K562 (cell line): ENCODE measurements around the gene NRN1L. TPM values are rescaled to one million over a fixed set of nuclear protein-coding genes. Genes with fewer than 3 reads are reported as not detected.

ENCODE experiments used
- CBX8 ChIP-seq: fragments of 200-600 bp; sonication (generic); IDR thresholded peaks from 2 replicates; pipeline ENCODE4 v1.6.1; 2012; ENCODE audit warnings: borderline replicate concordance, mixed run types, low read depth, mild to moderate bottlenecking, moderate library complexity, mixed read lengths, low read length, control low read depth, inconsistent platforms; ENCODE audit not compliant: poor library complexity, severe bottlenecking; ENCODE audit errors: extremely low read depth
- EGR1 ChIP-seq: fragments of 450-650 bp; conservative IDR thresholded peaks from 2 replicates; pipeline ENCODE4 v1.6.1; 2017; ENCODE audit warnings: mild to moderate bottlenecking
- FIP1L1 ChIP-seq: fragments of 200-400 bp; formaldehyde crosslinking; IDR thresholded peaks from 2 replicates; pipeline ENCODE4 v1.6.1; 2018; ENCODE audit warnings: mild to moderate bottlenecking, low read depth, low read length; ENCODE audit not compliant: poor library complexity, severe bottlenecking
- MYBL2 ChIP-seq, 2 experiments: fragments of 450-650 bp in 1 of 2; sonication (generic) in 1 of 2; formaldehyde crosslinking in 1 of 2; IDR thresholded peaks; 2 replicates each; pipeline versions ENCODE4 v1.6.1 to v1.8.1; 2017 to 2022; ENCODE audit warnings: borderline replicate concordance in 1 of 2, inconsistent platforms in 1 of 2, low read depth in 1 of 2, mild to moderate bottlenecking in 1 of 2, missing genetic modification reagents in 1 of 2, moderate library complexity in 1 of 2
- NFRKB ChIP-seq: fragments of 450-650 bp; IDR thresholded peaks from 2 replicates; pipeline ENCODE4 v1.6.1; 2016; ENCODE audit warnings: low read depth
- NRF1 ChIP-seq, 2 experiments: fragments of 450-650 bp; IDR thresholded peaks in 1 of 2; conservative IDR thresholded peaks in 1 of 2; 2 replicates each; pipeline ENCODE4 v1.6.1; 2014; ENCODE audit warnings: mild to moderate bottlenecking in 2 of 2
- NUFIP1 ChIP-seq: fragments of 450-650 bp; IDR thresholded peaks from 2 replicates; pipeline ENCODE4 v1.6.1; 2018; ENCODE audit not compliant: partially characterized antibody
- POLR2G ChIP-seq: fragments of 200-400 bp; formaldehyde crosslinking; IDR thresholded peaks from 2 replicates; pipeline ENCODE4 v1.6.1; 2017; ENCODE audit warnings: low read depth, mild to moderate bottlenecking, antibody characterized with exemption, low read length, moderate library complexity
- PTBP1 ChIP-seq: fragments of 200-400 bp; formaldehyde crosslinking; IDR thresholded peaks from 2 replicates; pipeline ENCODE4 v1.6.1; 2017; ENCODE audit warnings: low read depth, low read length
- TCFL5 ChIP-seq: fragments of 250-450 bp; sonication (Bioruptor Pico); conservative IDR thresholded peaks from 2 replicates; pipeline ENCODE4 v1.6.1; 2021; ENCODE audit warnings: mild to moderate bottlenecking, moderate library complexity, matching md5 sums
- YBX1 ChIP-seq: fragments of 450-650 bp; IDR thresholded peaks from 2 replicates; pipeline ENCODE4 v1.7.1; 2016; ENCODE audit warnings: mild to moderate bottlenecking
- ZBTB17 ChIP-seq: fragments of 450-650 bp; formaldehyde crosslinking; IDR thresholded peaks from 2 replicates; pipeline ENCODE4 v1.4.0; 2020; ENCODE audit warnings: mild to moderate bottlenecking
- ZNF263 ChIP-seq: sonication (generic); formaldehyde crosslinking; IDR thresholded peaks from 2 replicates; pipeline ENCODE4 v1.8.0; 2022; ENCODE audit warnings: mild to moderate bottlenecking, missing genetic modification reagents, borderline replicate concordance
- ZNF583 ChIP-seq: fragments of 250-450 bp; sonication (Bioruptor Pico); IDR thresholded peaks from 2 replicates; pipeline ENCODE4 v1.4.0; 2020
- ZNF764 ChIP-seq: fragments of 250-450 bp; sonication (Bioruptor Pico); IDR thresholded peaks from 2 replicates; pipeline ENCODE4 v1.4.0; 2020; ENCODE audit warnings: low read depth, mild to moderate bottlenecking, moderate library complexity
- polyA plus RNA-seq, 8 experiments: library from polyadenylated mRNA; depleted of rRNA in 4 of 8; stranded (reverse) in 5 of 8; unstranded in 3 of 8; fragments of >200 nt; fragmentation: Nextera tagmentation in 2 of 8; fragmentation: Illumina TruSeq in 1 of 8; extraction: Ambion mirVana in 2 of 8; extraction: Trizol in 1 of 8; gene quantifications; 2 replicates each; pipeline versions ENCODE4 v1.2.1 to v1.2.3, GENCODE V29; 2011 to 2014; ENCODE audit warnings: inconsistent platforms in 1 of 8, missing spikeins in 1 of 8
- total RNA-seq, 7 experiments: library from RNA; depleted of rRNA in 6 of 7; stranded (reverse); fragments of >200 nt in 6 of 7; fragmentation: Illumina TruSeq in 2 of 7; extraction: Trizol in 2 of 7; gene quantifications; 2 replicates each; pipeline versions ENCODE4 v1.2.1 to v1.2.3, GENCODE V29; 2011 to 2021; ENCODE audit warnings: low replicate concordance in 1 of 7
- TF ChIP-seq, protein P1 (sequence below): fragments of 450-650 bp; IDR thresholded peaks from 2 replicates; pipeline ENCODE4 v1.6.1; 2016; ENCODE audit warnings: low read depth, mild to moderate bottlenecking, moderate library complexity
- TF ChIP-seq, protein P2 (sequence below): sonication (generic); IDR thresholded peaks from 2 replicates; pipeline ENCODE4 v1.6.1; 2016
- TF ChIP-seq, protein P3 (sequence below), 2 experiments: fragments of 450-650 bp; conservative IDR thresholded peaks; 2 replicates each; pipeline ENCODE4 v1.6.1; 2017; ENCODE audit warnings: mild to moderate bottlenecking in 2 of 2, moderate library complexity in 2 of 2
- TF ChIP-seq, protein P4 (sequence below): fragments of 450-650 bp; IDR thresholded peaks from 2 replicates; pipeline ENCODE4 v1.6.1; 2016; ENCODE audit warnings: missing biosample characterization, missing genetic modification characterization
- TF ChIP-seq, protein P5 (sequence below), 2 experiments: IDR thresholded peaks in 1 of 2; conservative IDR thresholded peaks in 1 of 2; 2 replicates each; pipeline ENCODE4 v1.6.1; 2016; ENCODE audit warnings: low read depth in 2 of 2, mild to moderate bottlenecking in 1 of 2, missing compliant biosample characterization in 1 of 2, missing genetic modification characterization in 1 of 2, moderate library complexity in 1 of 2

NRN1L gene
- total and polyA plus RNA-seq, 9 of the 15 experiments (the other 6 are each of a cell fraction or from before 2014, with no cell fraction given): 0.22 to 0.86 (median 0.61) TPM; not detected in 5

DNA sequence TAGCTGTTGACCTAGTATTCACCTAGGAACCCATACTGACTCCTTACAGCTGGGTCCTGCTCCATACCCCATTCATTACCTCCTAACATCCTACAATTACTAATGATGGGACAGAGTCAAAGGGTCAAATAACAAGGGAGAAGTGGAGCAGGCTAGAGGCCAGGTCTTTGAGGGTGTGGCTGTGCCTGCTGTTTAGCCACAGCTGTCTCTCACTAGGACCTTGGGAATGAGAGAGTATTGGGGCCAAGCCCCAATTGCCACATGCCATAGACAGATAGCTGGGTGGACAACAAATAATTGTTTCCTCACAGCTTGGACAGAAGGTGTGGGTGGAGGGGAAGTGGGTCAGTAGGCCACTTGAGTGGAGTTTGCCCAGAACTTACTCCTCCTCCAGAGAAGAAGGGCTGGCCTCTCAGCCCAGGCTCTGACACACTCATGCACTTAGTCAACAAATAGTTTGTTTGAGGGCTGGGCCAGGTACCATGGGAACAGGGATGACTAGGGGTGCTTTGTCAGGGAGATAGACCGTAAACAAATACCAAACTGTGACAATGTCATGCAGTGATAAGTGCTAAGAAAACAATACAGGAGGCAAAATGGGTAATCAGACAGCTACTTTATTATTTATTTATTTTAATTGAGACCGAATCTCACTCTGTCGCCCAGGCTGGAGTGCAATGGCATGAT lies 27.0 kb upstream of the NRN1L start (continued):
- TF ChIP-seq, protein P1, sequence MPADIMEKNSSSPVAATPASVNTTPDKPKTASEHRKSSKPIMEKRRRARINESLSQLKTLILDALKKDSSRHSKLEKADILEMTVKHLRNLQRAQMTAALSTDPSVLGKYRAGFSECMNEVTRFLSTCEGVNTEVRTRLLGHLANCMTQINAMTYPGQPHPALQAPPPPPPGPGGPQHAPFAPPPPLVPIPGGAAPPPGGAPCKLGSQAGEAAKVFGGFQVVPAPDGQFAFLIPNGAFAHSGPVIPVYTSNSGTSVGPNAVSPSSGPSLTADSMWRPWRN: no peak
- TF ChIP-seq EGR1: peak; percentile 84
- TF ChIP-seq ZBTB17 (CRISPR knock-in tag): no peak
- TF ChIP-seq NFRKB: no peak
- TF ChIP-seq ZNF764 (CRISPR knock-in tag): no peak
- TF ChIP-seq NRF1 (conservative IDR thresholded peaks at IDR 0.05 in 1 of 2, IDR thresholded peaks at IDR 0.05 in 1 of 2): peak; percentile 55 to 64
- TF ChIP-seq, protein P2, sequence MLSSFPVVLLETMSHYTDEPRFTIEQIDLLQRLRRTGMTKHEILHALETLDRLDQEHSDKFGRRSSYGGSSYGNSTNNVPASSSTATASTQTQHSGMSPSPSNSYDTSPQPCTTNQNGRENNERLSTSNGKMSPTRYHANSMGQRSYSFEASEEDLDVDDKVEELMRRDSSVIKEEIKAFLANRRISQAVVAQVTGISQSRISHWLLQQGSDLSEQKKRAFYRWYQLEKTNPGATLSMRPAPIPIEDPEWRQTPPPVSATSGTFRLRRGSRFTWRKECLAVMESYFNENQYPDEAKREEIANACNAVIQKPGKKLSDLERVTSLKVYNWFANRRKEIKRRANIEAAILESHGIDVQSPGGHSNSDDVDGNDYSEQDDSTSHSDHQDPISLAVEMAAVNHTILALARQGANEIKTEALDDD: peak; percentile 49; the same call in 1 of the 2 replicates
- no peak for TF ChIP-seq ZNF583 (CRISPR knock-in tag)
- no peak for TF ChIP-seq FIP1L1
- TF ChIP-seq POLR2G: no peak
- no peak for TF ChIP-seq MYBL2 (IDR thresholded peaks at IDR 0.05; ENCODE audit: low read depth)
- TF ChIP-seq MYBL2 (CRISPR knock-in tag; IDR thresholded peaks at IDR 0.05; ENCODE audit: borderline replicate concordance): no peak
- TF ChIP-seq PTBP1: no peak
- TF ChIP-seq YBX1: no peak
- TF ChIP-seq, protein P3, sequence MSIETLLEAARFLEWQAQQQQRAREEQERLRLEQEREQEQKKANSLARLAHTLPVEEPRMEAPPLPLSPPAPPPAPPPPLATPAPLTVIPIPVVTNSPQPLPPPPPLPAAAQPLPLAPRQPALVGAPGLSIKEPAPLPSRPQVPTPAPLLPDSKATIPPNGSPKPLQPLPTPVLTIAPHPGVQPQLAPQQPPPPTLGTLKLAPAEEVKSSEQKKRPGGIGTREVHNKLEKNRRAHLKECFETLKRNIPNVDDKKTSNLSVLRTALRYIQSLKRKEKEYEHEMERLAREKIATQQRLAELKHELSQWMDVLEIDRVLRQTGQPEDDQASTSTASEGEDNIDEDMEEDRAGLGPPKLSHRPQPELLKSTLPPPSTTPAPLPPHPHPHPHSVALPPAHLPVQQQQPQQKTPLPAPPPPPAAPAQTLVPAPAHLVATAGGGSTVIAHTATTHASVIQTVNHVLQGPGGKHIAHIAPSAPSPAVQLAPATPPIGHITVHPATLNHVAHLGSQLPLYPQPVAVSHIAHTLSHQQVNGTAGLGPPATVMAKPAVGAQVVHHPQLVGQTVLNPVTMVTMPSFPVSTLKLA (conservative IDR thresholded peaks at IDR 0.05): peak in 1 of 2 experiments; percentile 70; a peak in 2 of 4 replicates
- TF ChIP-seq, protein P4, sequence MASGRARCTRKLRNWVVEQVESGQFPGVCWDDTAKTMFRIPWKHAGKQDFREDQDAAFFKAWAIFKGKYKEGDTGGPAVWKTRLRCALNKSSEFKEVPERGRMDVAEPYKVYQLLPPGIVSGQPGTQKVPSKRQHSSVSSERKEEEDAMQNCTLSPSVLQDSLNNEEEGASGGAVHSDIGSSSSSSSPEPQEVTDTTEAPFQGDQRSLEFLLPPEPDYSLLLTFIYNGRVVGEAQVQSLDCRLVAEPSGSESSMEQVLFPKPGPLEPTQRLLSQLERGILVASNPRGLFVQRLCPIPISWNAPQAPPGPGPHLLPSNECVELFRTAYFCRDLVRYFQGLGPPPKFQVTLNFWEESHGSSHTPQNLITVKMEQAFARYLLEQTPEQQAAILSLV: no peak
- TF ChIP-seq NUFIP1: no peak
- no peak for TF ChIP-seq TCFL5 (CRISPR knock-in tag)
- TF ChIP-seq, protein P5, sequence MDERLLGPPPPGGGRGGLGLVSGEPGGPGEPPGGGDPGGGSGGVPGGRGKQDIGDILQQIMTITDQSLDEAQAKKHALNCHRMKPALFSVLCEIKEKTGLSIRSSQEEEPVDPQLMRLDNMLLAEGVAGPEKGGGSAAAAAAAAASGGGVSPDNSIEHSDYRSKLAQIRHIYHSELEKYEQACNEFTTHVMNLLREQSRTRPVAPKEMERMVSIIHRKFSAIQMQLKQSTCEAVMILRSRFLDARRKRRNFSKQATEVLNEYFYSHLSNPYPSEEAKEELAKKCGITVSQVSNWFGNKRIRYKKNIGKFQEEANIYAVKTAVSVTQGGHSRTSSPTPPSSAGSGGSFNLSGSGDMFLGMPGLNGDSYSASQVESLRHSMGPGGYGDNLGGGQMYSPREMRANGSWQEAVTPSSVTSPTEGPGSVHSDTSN (CRISPR knock-in tag; IDR thresholded peaks at IDR 0.05; ENCODE audit: low read depth): no peak
- TF ChIP-seq, protein P5 (tag; conservative IDR thresholded peaks at IDR 0.05; ENCODE audit: low read depth): 0 out of 2 replicates have a peak, but pooled peaks have one; percentile 12
- TF ChIP-seq CBX8: no peak
- no peak for TF ChIP-seq ZNF263 (CRISPR knock-in tag)
